ENCODE results near the gene TNNI3K. TPM values are rescaled to one million over a fixed set of nuclear protein-coding genes. Genes with fewer than 3 reads are reported as not detected.

Gene TNNI3K
- polyA plus RNA-seq, 1 experiment: not detected

GRCh38 chr1:74402873-74403272 is 167.7 kb downstream of the TNNI3K start:
- Histone ChIP-seq H3K36me3 (ENCODE audit: control insufficient read depth, insufficient read depth, low read length) (no peaks in the 10 kb centered on the region), H3K4me3 (ENCODE audit: low read depth, low read length) (no peak overlapping the region), H3K27me3 (ENCODE audit: control insufficient read depth, insufficient read depth, low read length) (no peaks in the 10 kb centered on the region)
- CTCF ChIA-PET: no interaction called here
- POLR2A ChIA-PET: no interaction called here
- no peak for DNase-seq (ENCODE audit: low read depth)
- TF ChIP-seq CTCF (IDR thresholded peaks at IDR 0.05; ENCODE audit: insufficient read depth, low read depth, low read length): no peak

GRCh38 chr1:74403606-74404005 is 168.4 kb downstream of the TNNI3K start:
- TF ChIP-seq CTCF (IDR thresholded peaks at IDR 0.05; ENCODE audit: insufficient read depth, low read depth, low read length): no peak
- Histone ChIP-seq H3K27me3 (ENCODE audit: control insufficient read depth, insufficient read depth, low read length) (no peaks in the 10 kb centered on the region), H3K36me3 (ENCODE audit: control insufficient read depth, insufficient read depth, low read length) (no peaks in the 10 kb centered on the region), H3K4me3 (ENCODE audit: low read depth, low read length) (no peak overlapping the region)
- ChIA-PET CTCF (no interaction called here), POLR2A (no interaction called here)
- no peak for DNase-seq (ENCODE audit: low read depth)

GRCh38 chr1:74406759-74407158 is 171.6 kb downstream of the TNNI3K start:
- no peaks in the 10 kb centered on the region for H3K27me3 ChIP-seq (ENCODE audit: control insufficient read depth, insufficient read depth, low read length)
- H3K4me3 ChIP-seq (ENCODE audit: low read depth, low read length): no peak overlapping the region
- ChIA-PET CTCF (interaction anchor here (0.5 kb wide), 1 partner anchor 703 kb away, joined by 4 read pairs; no protein-coding TSS in a partner anchor), POLR2A (no interaction called here)
- H3K36me3 ChIP-seq (ENCODE audit: control insufficient read depth, insufficient read depth, low read length): no peaks in the 10 kb centered on the region
- no peak for TF ChIP-seq CTCF (IDR thresholded peaks at IDR 0.05; ENCODE audit: insufficient read depth, low read depth, low read length)
- DNase-seq (ENCODE audit: low read depth): no peak

GRCh38 chr1:74407902-74408301 is 172.7 kb downstream of the TNNI3K start:
- CTCF ChIA-PET: interaction anchor here (0.6 kb wide), 1 partner anchor 24 kb away, joined by 3 read pairs; no protein-coding TSS in a partner anchor
- no peaks in the 10 kb centered on the region for H3K27me3 ChIP-seq (ENCODE audit: control insufficient read depth, insufficient read depth, low read length)
- no peak for DNase-seq (ENCODE audit: low read depth)
- H3K4me3 ChIP-seq (ENCODE audit: low read depth, low read length): no peak overlapping the region
- no peaks in the 10 kb centered on the region for H3K36me3 ChIP-seq (ENCODE audit: control insufficient read depth, insufficient read depth, low read length)
- POLR2A ChIA-PET: no interaction called here
- TF ChIP-seq CTCF (IDR thresholded peaks at IDR 0.05; ENCODE audit: insufficient read depth, low read depth, low read length): no peak

- no peak for DNase-seq (ENCODE audit: low read depth)
- POLR2A ChIA-PET: no interaction called here
- TF ChIP-seq CTCF (IDR thresholded peaks at IDR 0.05; ENCODE audit: insufficient read depth, low read depth, low read length): no peak
- Histone ChIP-seq H3K27me3 (ENCODE audit: control insufficient read depth, insufficient read depth, low read length) (no peaks in the 10 kb centered on the region), H3K4me3 (ENCODE audit: low read depth, low read length) (no peak overlapping the region), H3K36me3 (ENCODE audit: control insufficient read depth, insufficient read depth, low read length) (no peaks in the 10 kb centered on the region)
- CTCF ChIA-PET: no interaction called here
Measured at GRCh38 chr1:74412244-74412643, 177.1 kb downstream of the TNNI3K start.
